ENCODE results near the gene PHYHIPL. TPM values are rescaled to one million over a fixed set of nuclear protein-coding genes. Genes with fewer than 3 reads are reported as not detected.

The PHYHIPL gene
- total and polyA plus RNA-seq, 2 donors (not counting 3 experiments of a cell fraction or from before 2014, with no cell fraction given) = not detected

DNA sequence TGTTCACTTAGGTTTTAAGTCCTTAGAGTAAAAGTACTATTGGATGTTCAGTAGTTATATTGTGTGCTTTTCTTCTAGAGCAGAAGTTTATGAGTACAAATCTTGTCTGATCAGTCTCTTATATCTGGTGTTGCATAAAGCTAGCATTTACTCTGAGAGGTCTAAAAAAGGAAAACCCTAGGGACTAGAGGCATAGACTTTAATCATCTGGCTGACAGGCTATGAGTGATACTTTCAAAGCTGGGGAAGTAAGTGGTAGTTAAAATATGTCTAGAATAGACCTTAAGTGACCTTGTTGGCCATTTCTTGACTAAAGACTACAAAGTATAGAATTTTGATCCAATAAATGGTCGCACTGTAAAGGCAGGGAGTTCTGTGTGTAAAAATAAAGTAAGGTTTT, 32.9 kb upstream of the PHYHIPL start:
- Histone ChIP-seq H3K27me3 (ENCODE audit: control insufficient read depth in 2 of 2, insufficient read depth in 2 of 2, low read length in 2 of 2) (no peaks in the 10 kb centered on the region), H3K27ac (ENCODE audit: insufficient read depth, low read depth, low read length) (no peak overlapping the region), H3K9me1 (replicated peaks; ENCODE audit: control insufficient read depth, extremely low read depth, insufficient read depth, low read length) (no peaks in the 10 kb centered on the region), H2AFZ (ENCODE audit: low read depth, low read length) (no peak overlapping the region), H3K4me1 (ENCODE audit: control insufficient read depth, extremely low read depth, insufficient read depth, low read length) (no peaks in the 10 kb centered on the region), H3K36me3 (ENCODE audit: control insufficient read depth in 2 of 2, extremely low read depth in 1 of 2, insufficient read depth in 2 of 2, low read length in 2 of 2) (no peaks in the 10 kb centered on the region), H3K4me2 (ENCODE audit: insufficient read depth, low read length) (no peak overlapping the region), H3K9me3 (replicated peaks; ENCODE audit: control insufficient read depth, insufficient read depth, low read length) (no peaks in the 10 kb centered on the region), H3K4me3 (replicated peaks in 1 of 3; ENCODE audit: insufficient read depth in 1 of 3, low read depth in 1 of 3, low read length in 3 of 3) (no peak overlapping the region), H3K9ac (replicated peaks; ENCODE audit: extremely low read depth, insufficient read depth, low read length) (no peak overlapping the region), H3K79me2 (ENCODE audit: control insufficient read depth, insufficient read depth, low read length) (no peaks in the 10 kb centered on the region), H4K20me1 (replicated peaks; ENCODE audit: control insufficient read depth, extremely low read depth, insufficient read depth, low read length) (no peaks in the 10 kb centered on the region)
- CTCF ChIA-PET = no interaction called here
- POLR2A ChIA-PET = no interaction called here
- no peak for DNase-seq (ENCODE audit: low read depth, low spot score)
- FAIRE-seq = no peak
- dilution Hi-C loops (cut with MboI; ENCODE audit: extremely low pct_ligation_motif_present, low sequenced_read_pairs) (no loop called here), intact Hi-C loops (cut with micrococcal nuclease) (no loop called here)
- TF ChIP-seq GATA2 (IDR thresholded peaks at IDR 0.05; ENCODE audit: insufficient read depth, insufficient read length, low read depth, low read length) = no peak
- TF ChIP-seq, protein P1, sequence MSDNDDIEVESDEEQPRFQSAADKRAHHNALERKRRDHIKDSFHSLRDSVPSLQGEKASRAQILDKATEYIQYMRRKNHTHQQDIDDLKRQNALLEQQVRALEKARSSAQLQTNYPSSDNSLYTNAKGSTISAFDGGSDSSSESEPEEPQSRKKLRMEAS (IDR thresholded peaks at IDR 0.05; ENCODE audit: insufficient read depth, insufficient read length) = no peak
- TF ChIP-seq JUN (IDR thresholded peaks at IDR 0.05; ENCODE audit: borderline replicate concordance, insufficient read depth, insufficient read length, low read depth) = no peak
- TF ChIP-seq EZH2 (IDR thresholded peaks at IDR 0.05; ENCODE audit: borderline replicate concordance, low read depth, low read length, severe bottlenecking) = no peak
- no peak for TF ChIP-seq POLR2A (IDR thresholded peaks at IDR 0.05; ENCODE audit: low read depth, low read length)
- no peak for TF ChIP-seq FOS (IDR thresholded peaks at IDR 0.05; ENCODE audit: borderline replicate concordance, insufficient read depth, low read length)
- no peak for TF ChIP-seq MYC (IDR thresholded peaks at IDR 0.05; ENCODE audit: low read depth, low read length)
- no peak for TF ChIP-seq POLR2AphosphoS5 (IDR thresholded peaks at IDR 0.05; ENCODE audit: insufficient read depth, low read depth, low read length)
- TF ChIP-seq, protein P2, sequence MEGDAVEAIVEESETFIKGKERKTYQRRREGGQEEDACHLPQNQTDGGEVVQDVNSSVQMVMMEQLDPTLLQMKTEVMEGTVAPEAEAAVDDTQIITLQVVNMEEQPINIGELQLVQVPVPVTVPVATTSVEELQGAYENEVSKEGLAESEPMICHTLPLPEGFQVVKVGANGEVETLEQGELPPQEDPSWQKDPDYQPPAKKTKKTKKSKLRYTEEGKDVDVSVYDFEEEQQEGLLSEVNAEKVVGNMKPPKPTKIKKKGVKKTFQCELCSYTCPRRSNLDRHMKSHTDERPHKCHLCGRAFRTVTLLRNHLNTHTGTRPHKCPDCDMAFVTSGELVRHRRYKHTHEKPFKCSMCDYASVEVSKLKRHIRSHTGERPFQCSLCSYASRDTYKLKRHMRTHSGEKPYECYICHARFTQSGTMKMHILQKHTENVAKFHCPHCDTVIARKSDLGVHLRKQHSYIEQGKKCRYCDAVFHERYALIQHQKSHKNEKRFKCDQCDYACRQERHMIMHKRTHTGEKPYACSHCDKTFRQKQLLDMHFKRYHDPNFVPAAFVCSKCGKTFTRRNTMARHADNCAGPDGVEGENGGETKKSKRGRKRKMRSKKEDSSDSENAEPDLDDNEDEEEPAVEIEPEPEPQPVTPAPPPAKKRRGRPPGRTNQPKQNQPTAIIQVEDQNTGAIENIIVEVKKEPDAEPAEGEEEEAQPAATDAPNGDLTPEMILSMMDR (IDR thresholded peaks at IDR 0.05; ENCODE audit: extremely low read depth in 1 of 2, insufficient read depth in 1 of 2, low read depth in 1 of 2, low read length in 2 of 2) = no peak
- BruUV-seq (replicated peaks) = no TSS peak

Measured in endothelial cell of umbilical vein (primary cell).